GM21423 (cell line): Measurements from ENCODE around the gene AK8.

ENCODE experiments used
- ATAC-seq: cut with Tn5 transposase; IDR thresholded peaks from one replicate; pipeline ENCODE4 v1.9.1; 2021; ENCODE audit warnings: mild to moderate bottlenecking, moderate library complexity; ENCODE audit not compliant: unreplicated experiment

The AK8 gene

GRCh38 chr9:132745756-132746709, 132.1 kb downstream of the AK8 start:
- no peak for ATAC-seq

- no peak for ATAC-seq
These were observed 133.0 kb downstream of the AK8 start for GRCh38 chr9:132744881-132745755.

DNA sequence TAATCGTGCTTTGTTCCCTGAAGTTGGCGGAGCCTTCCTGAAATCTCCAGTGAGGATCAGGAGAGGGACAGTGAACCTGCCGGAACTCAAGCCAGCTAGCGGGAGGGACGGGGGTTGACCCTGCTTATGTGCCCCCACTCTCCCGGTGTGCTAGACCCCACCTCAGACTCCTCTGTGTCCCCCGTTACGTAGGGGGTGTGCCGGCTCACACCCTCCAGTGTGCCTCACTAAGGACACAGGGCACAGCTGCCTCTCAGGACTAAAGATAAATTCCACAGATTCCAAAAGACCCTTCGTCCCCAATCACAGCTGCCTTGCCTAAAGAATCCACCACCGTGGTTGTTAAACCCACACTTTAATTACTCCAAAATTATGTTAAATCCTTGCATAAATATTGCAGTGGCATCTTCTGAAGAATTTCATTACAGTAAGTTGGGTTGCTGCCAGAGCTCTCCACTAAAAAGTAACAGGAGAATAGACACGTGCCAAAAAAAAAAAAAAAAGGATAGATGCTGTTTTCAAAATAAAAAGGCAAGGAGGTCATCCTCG, 134.1 kb downstream of the AK8 start:
- no peak for ATAC-seq

GRCh38 chr9:132742821-132743311, 135.2 kb downstream of the AK8 start:
- ATAC-seq: no peak

DNA sequence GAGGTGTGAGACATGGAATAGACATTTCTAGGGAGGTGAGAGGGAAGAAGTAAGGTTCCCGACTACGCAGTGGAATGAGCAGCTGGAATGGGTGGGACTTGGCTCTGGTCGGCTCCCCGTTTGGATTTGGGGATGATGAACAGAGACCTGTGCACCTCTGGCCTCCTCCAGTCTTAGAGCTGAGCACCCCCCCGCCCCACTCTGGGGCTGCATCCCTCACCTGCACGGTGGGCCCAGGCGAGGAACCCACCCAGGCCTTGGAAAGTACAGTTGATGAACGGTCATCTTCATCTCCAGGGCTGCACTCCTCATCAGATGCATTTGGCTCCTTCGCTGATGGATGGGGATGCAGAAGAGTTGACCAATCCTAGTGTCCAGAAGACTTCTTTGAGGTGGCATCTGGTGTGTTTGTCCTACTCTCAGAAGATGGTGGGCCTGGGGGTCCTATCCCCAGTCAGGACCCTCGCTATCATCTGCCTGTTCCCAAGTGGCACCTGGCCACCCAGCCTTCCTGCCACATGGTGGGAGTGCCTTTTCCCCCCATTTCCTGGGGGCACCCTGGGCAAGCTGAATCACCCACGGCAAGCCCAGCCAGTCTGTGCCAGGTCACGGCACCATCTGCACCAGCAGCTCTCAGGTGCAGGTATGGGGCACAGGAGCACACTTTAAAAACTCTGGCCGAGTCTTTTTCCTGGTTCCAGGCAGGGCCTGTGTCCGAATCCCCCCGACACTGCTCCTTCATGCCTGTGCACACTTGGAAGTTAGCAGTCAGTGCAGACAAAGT, 137.4 kb downstream of the AK8 start:
- ATAC-seq: no peak

DNA sequence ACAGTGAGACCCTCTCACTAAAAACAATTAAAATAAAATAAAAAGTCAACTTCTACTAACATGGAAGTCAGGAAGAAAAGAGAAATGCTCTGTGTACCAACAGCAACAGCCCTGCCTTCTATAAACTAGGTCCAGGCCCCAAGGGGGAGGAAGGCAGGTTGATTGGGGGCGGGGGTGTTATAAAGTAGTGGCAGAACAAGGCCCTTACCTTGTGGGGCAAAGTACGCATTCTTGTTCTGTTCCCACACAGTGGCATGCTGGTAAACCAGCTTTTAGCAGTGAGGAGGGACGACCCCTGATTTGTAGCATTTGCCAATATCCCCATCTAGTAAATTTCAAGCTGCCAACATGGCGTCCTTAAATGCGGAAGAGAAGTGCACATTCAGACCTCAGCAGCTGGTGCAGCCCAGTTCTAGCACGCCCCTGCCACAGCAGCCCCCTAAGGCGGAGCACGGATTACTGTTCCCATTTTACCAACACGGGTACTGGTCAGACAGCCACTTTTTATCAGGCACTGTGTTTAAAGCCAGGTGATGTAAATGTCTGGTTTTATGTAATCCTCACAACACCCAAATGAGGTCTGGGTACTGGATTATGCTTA, 138.3 kb downstream of the AK8 start:
- ATAC-seq: no peak

DNA sequence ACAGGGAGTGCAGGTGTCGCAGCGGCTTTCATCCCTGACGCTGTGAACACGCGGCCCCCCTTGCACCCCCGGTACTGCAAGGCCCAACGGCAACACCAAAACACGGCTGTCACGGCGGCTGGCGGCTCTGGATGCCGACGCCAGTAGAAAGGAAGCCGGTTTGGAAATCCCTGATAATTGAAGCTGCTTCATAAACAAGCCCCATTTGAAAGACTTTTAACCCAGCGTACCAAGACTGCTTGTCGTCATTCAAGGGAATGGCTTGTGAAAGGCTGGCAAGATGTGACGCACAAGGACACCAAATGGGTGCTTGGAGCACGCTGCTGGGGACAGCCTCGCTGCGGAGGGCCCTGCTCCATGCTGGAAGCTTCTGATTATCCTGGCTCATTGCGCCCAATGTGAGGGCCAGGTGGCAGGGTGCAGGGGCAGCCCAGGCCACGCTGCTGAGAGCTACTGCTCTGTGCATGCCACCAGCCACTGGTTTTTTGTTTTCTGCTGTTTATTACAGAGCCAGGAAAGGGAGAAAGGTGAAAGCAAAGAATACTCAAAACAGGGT, 144.7 kb downstream of the AK8 start:
- no peak for ATAC-seq

GRCh38 chr9:132732326-132733259, 145.5 kb downstream of the AK8 start:
- ATAC-seq: no peak

DNA sequence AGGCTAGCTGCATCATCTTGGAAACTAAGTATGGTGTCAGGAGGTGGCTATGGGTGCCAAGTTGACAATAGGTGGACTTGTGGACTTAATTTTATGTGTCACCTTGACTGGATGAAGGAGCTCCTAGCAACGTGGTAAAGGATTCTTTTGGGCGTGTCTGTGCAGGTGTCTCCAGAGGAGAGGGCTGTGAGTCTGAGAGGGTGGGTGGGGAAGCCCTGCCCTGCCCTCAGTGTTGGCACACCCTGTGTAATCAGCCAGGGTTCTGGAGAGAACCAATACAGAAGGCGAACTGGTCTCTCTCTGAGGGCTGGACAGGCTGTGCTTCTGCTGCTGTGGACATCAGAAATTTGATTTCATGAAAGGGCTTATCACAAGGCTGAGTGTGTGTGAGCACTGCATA, 146.9 kb downstream of the AK8 start:
- ATAC-seq: no peak

GRCh38 chr9:132730054-132731033, 147.7 kb downstream of the AK8 start:
- no peak for ATAC-seq

- ATAC-seq: no peak
These were observed 148.7 kb downstream of the AK8 start for GRCh38 chr9:132729235-132729890.

GRCh38 chr9:132728497-132728896, 149.6 kb downstream of the AK8 start:
- ATAC-seq: no peak

DNA sequence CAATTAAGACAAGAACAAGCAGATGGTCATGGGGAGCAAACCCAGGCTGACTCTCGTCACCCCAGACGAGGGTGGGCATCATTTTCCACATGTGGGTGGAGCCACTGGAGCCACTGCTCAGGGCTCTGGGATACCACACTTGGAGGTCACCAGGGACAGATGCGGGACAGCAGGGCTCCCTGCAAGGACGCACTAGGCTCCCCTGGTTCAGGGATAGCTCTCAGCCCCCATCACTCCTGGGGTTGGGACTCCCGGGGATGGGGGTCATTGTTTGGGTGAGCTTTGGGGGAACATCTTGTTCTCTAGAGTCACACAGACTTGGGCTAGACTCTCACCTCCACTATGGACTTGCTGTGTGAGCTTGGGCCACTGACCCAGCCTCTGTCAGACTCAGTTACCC, 150.0 kb downstream of the AK8 start:
- no peak for ATAC-seq

DNA sequence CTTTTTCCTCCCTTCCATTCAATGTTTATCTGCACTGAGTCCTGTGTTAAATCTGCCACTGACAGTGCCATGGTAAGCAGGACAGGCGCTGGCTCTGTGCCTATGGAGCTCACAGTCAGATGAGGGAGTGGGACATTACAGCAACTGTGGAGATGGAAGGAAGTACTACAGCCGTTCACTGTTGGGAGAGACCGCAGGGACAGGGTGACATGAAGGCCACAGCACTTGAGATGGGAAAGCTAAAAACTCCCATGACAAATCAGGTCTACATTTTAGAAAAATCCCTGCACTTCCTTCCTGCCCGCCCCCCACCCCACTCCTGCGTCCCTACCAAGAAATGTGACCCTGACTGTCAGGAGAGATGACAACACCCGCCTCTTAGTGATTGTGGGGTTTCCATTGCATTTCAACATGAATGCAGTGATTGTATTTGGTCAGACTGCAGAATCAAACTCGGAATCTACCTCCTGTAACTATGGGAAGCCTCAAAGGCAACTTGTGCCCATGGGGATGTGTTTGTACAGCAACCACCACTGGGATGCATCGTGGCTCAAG, 151.4 kb downstream of the AK8 start:
- ATAC-seq: no peak

GRCh38 chr9:132725306-132725705, 152.8 kb downstream of the AK8 start:
- no peak for ATAC-seq

DNA sequence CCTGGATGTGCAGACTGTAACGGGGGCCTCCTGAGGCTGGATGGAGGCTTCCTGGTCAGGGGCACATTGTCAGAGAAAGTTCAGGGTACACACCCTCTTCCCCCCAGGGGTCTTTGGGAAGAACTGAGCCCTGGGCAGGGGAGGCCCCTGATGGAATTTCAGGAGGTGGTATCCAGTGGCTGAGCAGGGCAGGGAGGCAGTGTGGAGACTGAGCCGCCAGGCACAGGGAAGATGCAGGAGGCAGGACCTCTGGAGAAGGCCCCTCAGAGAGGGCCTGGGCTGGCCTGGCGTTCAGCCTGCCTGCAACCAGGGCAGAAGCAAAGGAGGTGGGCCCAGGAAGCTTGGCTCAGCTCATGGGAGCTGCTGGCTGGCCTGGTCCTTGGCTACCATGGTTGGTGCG, 154.3 kb downstream of the AK8 start:
- ATAC-seq: no peak

- ATAC-seq: no peak
These were observed 155.5 kb downstream of the AK8 start for GRCh38 chr9:132722564-132723065.
